Stimulated activated CD4-positive, alpha-beta T cell treated with anti-CD3 and anti-CD28 coated beads, Interleukin-1b, Interleukin-23, amount 100 ng/mL, for 1 hour (primary cell): ENCODE results near the gene INTU.

ENCODE experiments used
- DNase-seq, 2 donors: peaks; one replicate each; pipeline ENCODE4 v3.0.0-alpha.2; 2020; ENCODE audit warnings: low read depth in 2 of 2

INTU gene

GRCh38 chr4:127747883-127748282 is 115.1 kb downstream of the INTU start:
- DNase-seq, result no peak

GRCh38 chr4:127748957-127749356 is 116.2 kb downstream of the INTU start:
- DNase-seq, result no peak

- no peak for DNase-seq
Observed at GRCh38 chr4:127756906-127757305, 124.1 kb downstream of the INTU start.

- DNase-seq, result no peak
Observed at GRCh38 chr4:127759228-127759820, 126.6 kb downstream of the INTU start.

- no peak for DNase-seq
Observed at GRCh38 chr4:127759893-127760292, 127.1 kb downstream of the INTU start.

- DNase-seq, result no peak
Observed at GRCh38 chr4:127771535-127772275, 138.9 kb downstream of the INTU start.

GRCh38 chr4:127772769-127773671 is 140.3 kb downstream of the INTU start:
- DNase-seq, result no peak

- DNase-seq, result no peak
Observed at GRCh38 chr4:127775843-127776242, 143.1 kb downstream of the INTU start.
